ENCODE measurements around the gene SLC16A5. TPM values are rescaled to one million over a fixed set of nuclear protein-coding genes. Genes with fewer than 3 reads are reported as not detected.

The SLC16A5 gene
- total RNA-seq, 1 donor: 5.6 TPM

- H3K4me3 ChIP-seq (ENCODE audit: low read depth, low read length): no peak overlapping the region
- peak; percentile 71 for DNase-seq (ENCODE audit: low read depth)
- no peak for TF ChIP-seq CTCF (IDR thresholded peaks at IDR 0.05; ENCODE audit: insufficient read depth, low read depth, low read length)
These were observed 14.1 kb upstream of the SLC16A5 start for GRCh38 chr17:75073618-75074047.

- TF ChIP-seq CTCF (IDR thresholded peaks at IDR 0.05; ENCODE audit: insufficient read depth, low read depth, low read length): no peak
- no peak for DNase-seq (ENCODE audit: low read depth)
- no peak overlapping the region for H3K4me3 ChIP-seq (ENCODE audit: low read depth, low read length)
These were observed 13.2 kb upstream of the SLC16A5 start for GRCh38 chr17:75074532-75074931.

GRCh38 chr17:75075597-75076336 lies 12.0 kb upstream of the SLC16A5 start:
- no peak for DNase-seq (ENCODE audit: low read depth)
- no peak overlapping the region for H3K4me3 ChIP-seq (ENCODE audit: low read depth, low read length)
- no peak for TF ChIP-seq CTCF (IDR thresholded peaks at IDR 0.05; ENCODE audit: insufficient read depth, low read depth, low read length)

GRCh38 chr17:75077072-75077495 lies 10.7 kb upstream of the SLC16A5 start:
- peak overlapping the region; percentile 21 for H3K4me3 ChIP-seq (ENCODE audit: low read depth, low read length)
- DNase-seq (ENCODE audit: low read depth): no peak
- TF ChIP-seq CTCF (IDR thresholded peaks at IDR 0.05; ENCODE audit: insufficient read depth, low read depth, low read length): no peak

GRCh38 chr17:75077496-75078283 lies 10.1 kb upstream of the SLC16A5 start:
- peak overlapping the region; percentile 21 for H3K4me3 ChIP-seq (ENCODE audit: low read depth, low read length)
- DNase-seq (ENCODE audit: low read depth): peak; percentile 42
- TF ChIP-seq CTCF (IDR thresholded peaks at IDR 0.05; ENCODE audit: insufficient read depth, low read depth, low read length): peak; percentile 10

GRCh38 chr17:75078284-75079022 lies 9.3 kb upstream of the SLC16A5 start:
- no peak overlapping the region for H3K4me3 ChIP-seq (ENCODE audit: low read depth, low read length)
- DNase-seq (ENCODE audit: low read depth): peak; percentile 51
- TF ChIP-seq CTCF (IDR thresholded peaks at IDR 0.05; ENCODE audit: insufficient read depth, low read depth, low read length): no peak
